Endothelial cell (in vitro differentiated cells): ENCODE data around the gene VPS45. TPM values are rescaled to one million over a fixed set of nuclear protein-coding genes. Genes with fewer than 3 reads are reported as not detected.

Experiments used
- DNase-seq: peaks from one replicate; pipeline ENCODE4 v3.0.0; 2021; ENCODE audit warnings: low spot score
- H3K27ac Mint-ChIP-seq: one replicate; pipeline ENCODE4 v1.8.0; 2021; ENCODE audit warnings: mixed read lengths, inconsistent platforms; ENCODE audit not compliant: unreplicated experiment
- H3K27me3 Mint-ChIP-seq: one replicate; pipeline ENCODE4 v1.8.0; 2021; ENCODE audit warnings: mild to moderate bottlenecking, moderate library complexity, mixed read lengths, inconsistent platforms; ENCODE audit not compliant: unreplicated experiment
- H3K36me3 Mint-ChIP-seq: one replicate; pipeline ENCODE4 v1.8.0; 2021; ENCODE audit warnings: mild to moderate bottlenecking, low read depth, mixed read lengths, inconsistent platforms; ENCODE audit not compliant: unreplicated experiment
- H3K4me1 Mint-ChIP-seq: one replicate; pipeline ENCODE4 v1.8.0; 2021; ENCODE audit warnings: mild to moderate bottlenecking, mixed read lengths, inconsistent platforms; ENCODE audit not compliant: unreplicated experiment
- H3K4me3 Mint-ChIP-seq: one replicate; pipeline ENCODE4 v1.8.0; 2021; ENCODE audit warnings: mild to moderate bottlenecking, mixed read lengths, inconsistent platforms; ENCODE audit not compliant: unreplicated experiment
- H3K9me3 Mint-ChIP-seq: one replicate; pipeline ENCODE4 v1.8.0; 2021; ENCODE audit warnings: mixed read lengths, inconsistent platforms; ENCODE audit not compliant: unreplicated experiment
- CTCF ChIP-seq: fragments of 200-600 bp; sonication (generic); IDR thresholded peaks from one replicate; pipeline ENCODE4 v1.5.0; 2021; ENCODE audit warnings: antibody characterized with exemption; ENCODE audit not compliant: unreplicated experiment
- total RNA-seq: library from RNA; stranded (reverse); fragmentation: NEBNext Ultra II Directional; extraction: Animal tissue kit (Norgen Biotek cat#: 25700); gene quantifications from one replicate; pipeline ENCODE4 v1.2.1, GENCODE V29; 2021; ENCODE audit not compliant: unreplicated experiment

VPS45 gene
- total RNA-seq, 1 donor from 2014 or later, result 32.5 TPM

- H3K27ac Mint-ChIP-seq, result no peak overlapping the region
- peak; percentile 53 for TF ChIP-seq CTCF
- peaks cover 24% of the 10 kb centered on the region for H3K4me1 Mint-ChIP-seq
- peaks cover 12% of the 10 kb centered on the region for H3K27me3 Mint-ChIP-seq
- H3K36me3 Mint-ChIP-seq, result peaks cover 8% of the 10 kb centered on the region
- no peaks in the 10 kb centered on the region for H3K9me3 Mint-ChIP-seq
- peak; percentile 77 for DNase-seq
- no peak overlapping the region for H3K4me3 Mint-ChIP-seq
Measured at GRCh38 chr1:150165622-150166612, 98.3 kb downstream of the VPS45 start.

- Mint-ChIP-seq H3K27me3 (peaks cover 8% of the 10 kb centered on the region), H3K4me1 (no peaks in the 10 kb centered on the region), H3K4me3 (no peak overlapping the region), H3K9me3 (no peaks in the 10 kb centered on the region), H3K36me3 (no peaks in the 10 kb centered on the region), H3K27ac (no peak overlapping the region)
- peak; percentile 59 for TF ChIP-seq CTCF
- DNase-seq, result peak; percentile 85
Measured at GRCh38 chr1:150168960-150169601, 101.5 kb downstream of the VPS45 start.

- Mint-ChIP-seq H3K4me3 (no peak overlapping the region), H3K27me3 (peaks cover 8% of the 10 kb centered on the region), H3K36me3 (no peaks in the 10 kb centered on the region), H3K27ac (no peak overlapping the region), H3K4me1 (no peaks in the 10 kb centered on the region), H3K9me3 (no peaks in the 10 kb centered on the region)
- DNase-seq, result no peak
- no peak for TF ChIP-seq CTCF
Measured at GRCh38 chr1:150171801-150172200, 104.2 kb downstream of the VPS45 start.

- Mint-ChIP-seq H3K4me3 (no peak overlapping the region), H3K4me1 (no peaks in the 10 kb centered on the region), H3K27me3 (peaks cover 5% of the 10 kb centered on the region), H3K36me3 (no peaks in the 10 kb centered on the region), H3K27ac (no peak overlapping the region), H3K9me3 (no peaks in the 10 kb centered on the region)
- DNase-seq, result no peak
- TF ChIP-seq CTCF, result no peak
Measured at GRCh38 chr1:150173141-150173585, 105.6 kb downstream of the VPS45 start.
